Neural progenitor cell (in vitro differentiated cells): ENCODE data around the gene NRM.

ENCODE experiments used
- EZH2 ChIP-seq: fragments of 200-600 bp; sonication (generic); IDR thresholded peaks from 2 replicates; pipeline ENCODE4 v1.6.1; 2017; ENCODE audit warnings: antibody characterized with exemption, mild to moderate bottlenecking, moderate library complexity
- TF ChIP-seq, protein P1 (sequence below): fragments of 200-600 bp; sonication (generic); IDR thresholded peaks from 2 replicates; pipeline ENCODE4 v1.5.1; 2017; ENCODE audit warnings: antibody characterized with exemption, mild to moderate bottlenecking

- TF ChIP-seq EZH2: no peak
- TF ChIP-seq, protein P1, sequence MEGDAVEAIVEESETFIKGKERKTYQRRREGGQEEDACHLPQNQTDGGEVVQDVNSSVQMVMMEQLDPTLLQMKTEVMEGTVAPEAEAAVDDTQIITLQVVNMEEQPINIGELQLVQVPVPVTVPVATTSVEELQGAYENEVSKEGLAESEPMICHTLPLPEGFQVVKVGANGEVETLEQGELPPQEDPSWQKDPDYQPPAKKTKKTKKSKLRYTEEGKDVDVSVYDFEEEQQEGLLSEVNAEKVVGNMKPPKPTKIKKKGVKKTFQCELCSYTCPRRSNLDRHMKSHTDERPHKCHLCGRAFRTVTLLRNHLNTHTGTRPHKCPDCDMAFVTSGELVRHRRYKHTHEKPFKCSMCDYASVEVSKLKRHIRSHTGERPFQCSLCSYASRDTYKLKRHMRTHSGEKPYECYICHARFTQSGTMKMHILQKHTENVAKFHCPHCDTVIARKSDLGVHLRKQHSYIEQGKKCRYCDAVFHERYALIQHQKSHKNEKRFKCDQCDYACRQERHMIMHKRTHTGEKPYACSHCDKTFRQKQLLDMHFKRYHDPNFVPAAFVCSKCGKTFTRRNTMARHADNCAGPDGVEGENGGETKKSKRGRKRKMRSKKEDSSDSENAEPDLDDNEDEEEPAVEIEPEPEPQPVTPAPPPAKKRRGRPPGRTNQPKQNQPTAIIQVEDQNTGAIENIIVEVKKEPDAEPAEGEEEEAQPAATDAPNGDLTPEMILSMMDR: no peak
Measured at GRCh38 chr6:30654798-30655742, 35.7 kb downstream of the NRM start.
